ENCODE results near the gene PABPN1. TPM values are rescaled to one million over a fixed set of nuclear protein-coding genes. Genes with fewer than 3 reads are reported as not detected.
A peak's percentile ranks its signal among the peaks of the same experiment; 100 is the strongest.

Gene PABPN1
- total and polyA plus RNA-seq, 9 of the 15 experiments (the other 6 are each of a cell fraction or from before 2014, with no cell fraction given): 32.6 to 388 (median 178) TPM

GRCh38 chr14:23335623-23336022 is 14.4 kb downstream of the PABPN1 start (continued):
- TF ChIP-seq E2F6 (IDR thresholded peaks at IDR 0.05; ENCODE audit: borderline replicate concordance in 1 of 2, extremely low read depth in 1 of 2, insufficient read depth in 1 of 2, insufficient read length in 1 of 2, low read depth in 1 of 2, low read length in 1 of 2, poor library complexity in 1 of 2, severe bottlenecking in 1 of 2) (peak in 1 of 2 experiments; percentile 20), L3MBTL2 (IDR thresholded peaks at IDR 0.05) (peak; percentile 82), SNIP1 (IDR thresholded peaks at IDR 0.05; ENCODE audit: low read depth) (no peak), FOXA1 (IDR thresholded peaks at IDR 0.05; ENCODE audit: borderline replicate concordance) (no peak), ZNF217 (CRISPR knock-in tag; IDR thresholded peaks at IDR 0.05) (no peak)

- no peak for TF ChIP-seq ZNF655 (CRISPR knock-in tag; IDR thresholded peaks at IDR 0.05)
- TF ChIP-seq ZFP36 (IDR thresholded peaks at IDR 0.05; ENCODE audit: low read depth, low read length, partially characterized antibody): peak; percentile 35
- no peaks in the 10 kb centered on the region for H3K79me2 ChIP-seq (ENCODE audit: control insufficient read depth, insufficient read depth, low read length)
- DNase-seq (ENCODE audit: extremely low read depth in 1 of 4, low spot score in 3 of 4) (no peak), ATAC-seq (no peak), FAIRE-seq (no peak)
- POLR2A ChIA-PET: no interaction called here
- in situ Hi-C loops (cut with MboI) (loop anchor here (5.0 kb wide), 1 partner anchor 597 kb away; no protein-coding TSS in a partner anchor), intact Hi-C loops (cut with micrococcal nuclease) (no loop called here)
- no peaks in the 10 kb centered on the region for H3K9me1 ChIP-seq (ENCODE audit: control insufficient read depth, insufficient read depth, low read length)
- BruUV-seq (replicated peaks): no TSS peak
- H3K4me3 ChIP-seq: no peak overlapping the region
- H2AFZ ChIP-seq (ENCODE audit: low read depth, low read length): no peak overlapping the region
- no peaks in the 10 kb centered on the region for H3K9me3 ChIP-seq (replicated peaks; ENCODE audit: control insufficient read depth, insufficient read depth, low read depth, low read length)
- 0% methylated on average over 1 of the region's 1 CpG for WGBS (ENCODE audit: insufficient coverage, low coverage, missing lambda C conversion rate)
- CTCF ChIA-PET (ENCODE audit: low intra/inter-chr PET ratio): no interaction called here
- no peaks in the 10 kb centered on the region; a peak in 2 of 5 replicates for H3K4me1 ChIP-seq (replicated peaks in 1 of 2; ENCODE audit: control insufficient read depth in 2 of 2, insufficient read depth in 2 of 2, low read length in 2 of 2)
- peaks cover 0 to 2% of the 10 kb centered on the region in 2 experiments; a peak in 1 of 5 replicates for H3K27me3 ChIP-seq (ENCODE audit: control insufficient read depth in 2 of 2, insufficient read depth in 2 of 2, low read length in 2 of 2)
- no peak overlapping the region for H3K4me2 ChIP-seq (ENCODE audit: insufficient read depth, low read length)
- no peak overlapping the region for H3K27ac ChIP-seq (ENCODE audit: extremely low read depth, low read depth, low read length)
- no peaks in the 10 kb centered on the region for H4K20me1 ChIP-seq (replicated peaks; ENCODE audit: control insufficient read depth, insufficient read depth, low read length)
- H3K9ac ChIP-seq (ENCODE audit: insufficient read depth in 1 of 2, low read depth in 2 of 2, low read length in 2 of 2): no peak overlapping the region
- no peaks in the 10 kb centered on the region for H3K36me3 ChIP-seq (ENCODE audit: control insufficient read depth, insufficient read depth, low read length)
These were observed 18.4 kb downstream of the PABPN1 start for GRCh38 chr14:23339506-23340268.

Data from K562 (cell line).